Activated CD8-positive, alpha-beta memory T cell treated with anti-CD3 and anti-CD28 coated beads for 36 hours (primary cell): ENCODE data around the gene TMEM94. TPM values are rescaled to one million over a fixed set of nuclear protein-coding genes. Genes with fewer than 3 reads are reported as not detected.

Source experiments
- total RNA-seq, 2 experiments: library from RNA; stranded (reverse); gene quantifications; one replicate each; pipeline ENCODE4 v1.2.3, GENCODE V29; 2021

The TMEM94 gene
- total RNA-seq, 2 experiments from 2014 or later = 61.5 TPM

Other genes with a start within 250 kb of the TMEM94 start
- 10 to 100 TPM; 67.5 to 68.8 TPM for gene GGA3, start 195.0 kb upstream of the TMEM94 start, total RNA-seq
- gene MRPS7, start 194.8 kb upstream of the TMEM94 start, total RNA-seq = 100 to 1,000 TPM in 1 of 2 experiments, 10 to 100 TPM in 1; 98.9 to 102 TPM
- 10 to 100 TPM; 42.4 to 43.9 TPM for gene MIF4GD, start 185.4 kb upstream of the TMEM94 start, total RNA-seq
- gene SLC25A19, start 167.2 kb upstream of the TMEM94 start, total RNA-seq = 100 to 1,000 TPM; 136 to 141 TPM
- 100 to 1,000 TPM; 181 to 182 TPM for gene GRB2, start 51.0 kb upstream of the TMEM94 start, total RNA-seq
- 1 to 10 TPM; 7.4 TPM for gene CASKIN2, start 58.9 kb downstream of the TMEM94 start, total RNA-seq
- 10 to 100 TPM; 55.3 to 55.5 TPM for gene TSEN54, start 59.9 kb downstream of the TMEM94 start, total RNA-seq
- 10 to 100 TPM; 10.6 to 13.1 TPM for gene LLGL2, start 69.1 kb downstream of the TMEM94 start, total RNA-seq
- gene MYO15B, start 131.2 kb downstream of the TMEM94 start, total RNA-seq = 10 to 100 TPM; 15.0 to 17.2 TPM
- under 1 TPM in 1 of 2 experiments, not detected in 1; 0.25 TPM for gene SMIM5, start 176.8 kb downstream of the TMEM94 start, total RNA-seq
- 10 to 100 TPM; 27.6 to 29.5 TPM for gene RECQL5, start 210.5 kb downstream of the TMEM94 start, total RNA-seq
- 100 to 1,000 TPM in 1 of 2 experiments, 10 to 100 TPM in 1; 98.1 to 103 TPM for gene SAP30BP, start 210.7 kb downstream of the TMEM94 start, total RNA-seq